Neutrophil (primary cell): ENCODE data around the gene OSBPL3.
"Not testable (repeated sequence)": the region's sequence is repeated elsewhere in the genome, so short reads cannot be mapped to it uniquely, and the experiment has no call there.

Experiments
- H3K27ac ChIP-seq: fragments of 200-600 bp; sonication (generic); 2 replicates; pipeline ENCODE4 v1.5.1; 2016; ENCODE audit warnings: mild to moderate bottlenecking, moderate library complexity
- H3K27me3 ChIP-seq: fragments of 200-600 bp; sonication (generic); 2 replicates; pipeline ENCODE4 v1.6.0; 2016; ENCODE audit warnings: mild to moderate bottlenecking
- H3K36me3 ChIP-seq: fragments of 200-600 bp; sonication (generic); 2 replicates; pipeline ENCODE4 v1.5.1; 2017
- H3K4me1 ChIP-seq, 2 experiments: fragments of 200-600 bp in 1 of 2; sonication (generic) in 1 of 2; 1 replicate in 1 of 2; 2 replicates in 1 of 2; pipeline versions ENCODE4 v1.5.1 to v1.6.1; 2013 to 2016; ENCODE audit warnings: low read depth in 1 of 2, low read length in 1 of 2, mild to moderate bottlenecking in 1 of 2, moderate library complexity in 1 of 2; ENCODE audit not compliant: control insufficient read depth in 1 of 2, insufficient read depth in 1 of 2
- H3K4me3 ChIP-seq, 2 experiments: fragments of 200-600 bp in 1 of 2; sonication (generic) in 1 of 2; 1 replicate in 1 of 2; 2 replicates in 1 of 2; pipeline ENCODE4 v1.5.1; 2013 to 2016; ENCODE audit warnings: low read depth in 1 of 2, low read length in 1 of 2, mild to moderate bottlenecking in 1 of 2, moderate library complexity in 1 of 2
- H3K9me3 ChIP-seq: fragments of 200-600 bp; sonication (generic); 2 replicates; pipeline ENCODE4 v1.5.1; 2016
- TF ChIP-seq, protein P1 (sequence below): fragments of 200-600 bp; sonication (generic); IDR thresholded peaks from 2 replicates; pipeline ENCODE4 v1.5.1; 2016; ENCODE audit warnings: antibody characterized with exemption

Gene OSBPL3

GRCh38 chr7:24907311-24907886 lies 72.6 kb downstream of the OSBPL3 start:
- Histone ChIP-seq H3K4me3 (no peak overlapping the region), H3K4me1 (no peaks in the 10 kb centered on the region), H3K36me3 (no peaks in the 10 kb centered on the region), H3K9me3 (no peaks in the 10 kb centered on the region), H3K27ac (no peak overlapping the region), H3K27me3 (no peaks in the 10 kb centered on the region)
- TF ChIP-seq, protein P1, sequence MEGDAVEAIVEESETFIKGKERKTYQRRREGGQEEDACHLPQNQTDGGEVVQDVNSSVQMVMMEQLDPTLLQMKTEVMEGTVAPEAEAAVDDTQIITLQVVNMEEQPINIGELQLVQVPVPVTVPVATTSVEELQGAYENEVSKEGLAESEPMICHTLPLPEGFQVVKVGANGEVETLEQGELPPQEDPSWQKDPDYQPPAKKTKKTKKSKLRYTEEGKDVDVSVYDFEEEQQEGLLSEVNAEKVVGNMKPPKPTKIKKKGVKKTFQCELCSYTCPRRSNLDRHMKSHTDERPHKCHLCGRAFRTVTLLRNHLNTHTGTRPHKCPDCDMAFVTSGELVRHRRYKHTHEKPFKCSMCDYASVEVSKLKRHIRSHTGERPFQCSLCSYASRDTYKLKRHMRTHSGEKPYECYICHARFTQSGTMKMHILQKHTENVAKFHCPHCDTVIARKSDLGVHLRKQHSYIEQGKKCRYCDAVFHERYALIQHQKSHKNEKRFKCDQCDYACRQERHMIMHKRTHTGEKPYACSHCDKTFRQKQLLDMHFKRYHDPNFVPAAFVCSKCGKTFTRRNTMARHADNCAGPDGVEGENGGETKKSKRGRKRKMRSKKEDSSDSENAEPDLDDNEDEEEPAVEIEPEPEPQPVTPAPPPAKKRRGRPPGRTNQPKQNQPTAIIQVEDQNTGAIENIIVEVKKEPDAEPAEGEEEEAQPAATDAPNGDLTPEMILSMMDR: no peak

DNA sequence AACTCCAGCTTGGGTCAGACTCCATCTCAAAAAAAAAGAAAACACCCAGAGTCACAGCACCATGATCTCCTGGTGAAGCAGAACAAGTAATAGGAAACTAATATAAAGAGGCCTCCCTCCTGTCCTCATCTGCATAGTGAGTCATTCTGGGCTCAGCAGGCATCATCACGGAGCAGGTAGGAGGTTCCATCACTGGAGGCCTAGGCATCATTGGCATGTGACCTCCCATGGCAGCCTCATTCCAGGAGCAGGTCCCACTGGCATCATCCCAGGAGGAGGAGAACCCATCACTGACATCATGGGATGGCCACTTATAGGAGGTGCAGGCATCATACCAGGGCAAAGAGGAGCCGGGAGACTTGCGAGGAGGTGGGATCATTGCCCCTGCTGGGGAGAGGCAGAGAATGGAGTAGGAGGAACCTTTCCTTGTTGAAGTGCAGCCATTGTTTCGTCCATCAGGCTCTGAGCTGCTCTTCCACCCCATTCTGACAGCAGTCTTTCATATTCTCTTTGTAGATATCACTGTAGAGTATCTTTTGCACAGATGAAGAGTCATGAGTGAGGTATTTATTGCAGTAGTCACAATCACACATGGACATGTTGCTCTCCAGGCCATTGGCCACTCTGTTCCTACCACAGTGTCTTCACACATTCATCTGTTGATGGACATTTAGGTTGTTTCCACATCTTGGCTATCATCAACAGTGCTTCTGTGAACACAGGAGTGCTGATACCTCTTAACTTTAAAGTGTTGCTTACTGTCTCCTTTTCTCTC lies 73.8 kb downstream of the OSBPL3 start:
- no peak overlapping the region for H3K27ac ChIP-seq
- no peaks in the 10 kb centered on the region for H3K27me3 ChIP-seq
- no peaks in the 10 kb centered on the region for H3K4me1 ChIP-seq
- TF ChIP-seq, protein P1: no peak
- H3K9me3 ChIP-seq: no peaks in the 10 kb centered on the region
- no peak overlapping the region for H3K4me3 ChIP-seq
- no peaks in the 10 kb centered on the region for H3K36me3 ChIP-seq

GRCh38 chr7:24903992-24904391 lies 76.0 kb downstream of the OSBPL3 start:
- H3K27me3 ChIP-seq, H3K9me3 ChIP-seq, H3K4me3 ChIP-seq, H3K27ac ChIP-seq, H3K36me3 ChIP-seq, H3K4me1 ChIP-seq: not testable (repeated sequence)

- H3K27me3 ChIP-seq: no peaks in the 10 kb centered on the region
- no peak overlapping the region for H3K4me3 ChIP-seq
- no peaks in the 10 kb centered on the region for H3K9me3 ChIP-seq
- no peaks in the 10 kb centered on the region for H3K36me3 ChIP-seq
- H3K27ac ChIP-seq: no peak overlapping the region
- no peaks in the 10 kb centered on the region for H3K4me1 ChIP-seq
- TF ChIP-seq, protein P1: no peak
Measured at GRCh38 chr7:24903559-24903958, 76.4 kb downstream of the OSBPL3 start.

GRCh38 chr7:24902931-24903330 lies 77.0 kb downstream of the OSBPL3 start:
- H3K27ac ChIP-seq: no peak overlapping the region
- TF ChIP-seq, protein P1: no peak
- H3K27me3 ChIP-seq: no peaks in the 10 kb centered on the region
- no peak overlapping the region for H3K4me3 ChIP-seq
- no peaks in the 10 kb centered on the region for H3K36me3 ChIP-seq
- no peaks in the 10 kb centered on the region for H3K4me1 ChIP-seq
- H3K9me3 ChIP-seq: no peaks in the 10 kb centered on the region

DNA sequence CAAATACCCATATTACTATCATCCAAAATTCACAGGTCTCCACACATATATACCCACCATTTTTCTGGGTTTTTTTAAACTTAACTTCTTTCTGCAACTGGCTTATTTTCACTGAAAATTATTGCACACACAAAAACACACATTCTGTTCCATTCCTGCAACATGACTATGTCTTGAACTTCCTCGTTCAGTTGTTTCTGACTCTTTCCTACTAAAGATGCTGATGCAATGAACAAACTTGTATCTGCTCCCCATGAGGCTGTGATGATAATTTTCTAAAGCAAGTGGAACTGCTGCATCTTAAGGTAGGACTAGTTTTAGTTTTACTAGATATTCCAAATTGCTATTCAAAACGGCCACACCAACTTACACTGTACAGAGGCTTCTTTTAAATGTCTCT lies 77.7 kb downstream of the OSBPL3 start:
- no peaks in the 10 kb centered on the region for H3K4me1 ChIP-seq
- H3K36me3 ChIP-seq: no peaks in the 10 kb centered on the region
- no peaks in the 10 kb centered on the region for H3K27me3 ChIP-seq
- TF ChIP-seq, protein P1: no peak
- no peak overlapping the region for H3K4me3 ChIP-seq
- H3K9me3 ChIP-seq: no peaks in the 10 kb centered on the region
- no peak overlapping the region for H3K27ac ChIP-seq
